ENCODE measurements around the gene SORBS2.

GRCh38 chr4:185748901-185749390, 63.0 kb downstream of the SORBS2 start:
- TF ChIP-seq CTCF (IDR thresholded peaks at IDR 0.05) (no peak), EP300 (IDR thresholded peaks at IDR 0.05) (no peak), POLR2A (IDR thresholded peaks at IDR 0.05) (no peak), POLR2AphosphoS5 (IDR thresholded peaks at IDR 0.05) (no peak)
